GM12878 (cell line): ENCODE data around the gene SNHG17. TPM values are rescaled to one million over a fixed set of nuclear protein-coding genes. Genes with fewer than 3 reads are reported as not detected.
"Not testable (repeated sequence)": the region's sequence is repeated elsewhere in the genome, so short reads cannot be mapped to it uniquely, and the experiment has no call there.

ENCODE experiments used
- ATAC-seq: fragments of 200-7000 bp; cut with Tn5 transposase; 3 replicates; pipeline ENCODE4 v1.9.1; 2020; ENCODE audit warnings: mild to moderate bottlenecking, moderate library complexity
- BruUV-seq: library from RNA; stranded (reverse); fragments of 400-500 nt; replicated peaks from 2 replicates; lab custom pipeline; 2021; lab: Mats Ljungman, UMichigan
- CTCF ChIA-PET: fragments of 300-600 bp; sonication (Branson Sonifier 250); formaldehyde crosslinking; extraction: SDS; loops from one replicate; lab custom pipeline; 2021; ENCODE audit warnings: inconsistent platforms; lab: Yijun Ruan, JAX
- POLR2A ChIA-PET: fragments of 350-600 bp; formaldehyde crosslinking; extraction: SDS; loops from one replicate; lab custom pipeline; 2021; ENCODE audit warnings: inconsistent platforms; lab: Charles Lee
- RAD21 ChIA-PET: fragments of 300-600 bp; sonication (Branson Sonifier 250); formaldehyde crosslinking; loops from one replicate; lab custom pipeline; 2023; ENCODE audit warnings: antibody characterized with exemption; ENCODE audit not compliant: unreplicated experiment; lab: Charles Lee
- SMC1A ChIA-PET: fragments of 300-600 bp; sonication (Branson Sonifier 250); formaldehyde crosslinking; loops from one replicate; lab custom pipeline; 2023; ENCODE audit not compliant: unreplicated experiment, uncharacterized antibody; lab: Charles Lee
- DNase-seq: peaks from one replicate; pipeline ENCODE4 v3.0.0-alpha.2; 2011; ENCODE audit warnings: low read depth, low spot score
- FAIRE-seq: peaks from 3 replicates; lab custom pipeline; 2011; peaks lifted over from hg19 to GRCh38; lab: Jason Lieb, UNC
- H2AFZ ChIP-seq: 2 replicates; pipeline ENCODE4 v1.6.0; 2011; ENCODE audit warnings: low read depth, low read length, control low read depth; ENCODE audit not compliant: control insufficient read depth
- H3K27ac ChIP-seq: 2 replicates; pipeline ENCODE4 v1.5.1; 2011; ENCODE audit warnings: control low read depth; ENCODE audit not compliant: control insufficient read depth, insufficient read depth
- H3K27me3 ChIP-seq, 2 experiments: replicated peaks in 1 of 2; 2 replicates each; pipeline versions ENCODE4 v1.6.0 to v1.6.1; 2011; ENCODE audit warnings: low read length in 1 of 2; ENCODE audit not compliant: control insufficient read depth in 2 of 2, insufficient read depth in 2 of 2
- H3K36me3 ChIP-seq, 2 experiments: 2 replicates each; pipeline ENCODE4 v1.5.1; 2011; ENCODE audit warnings: low read length in 1 of 2; ENCODE audit not compliant: control insufficient read depth in 2 of 2, insufficient read depth in 2 of 2
- H3K4me1 ChIP-seq: 2 replicates; pipeline ENCODE4 v1.6.1; 2011; ENCODE audit warnings: mild to moderate bottlenecking, low read length, moderate library complexity, mixed read lengths; ENCODE audit not compliant: control insufficient read depth, insufficient read depth
- H3K4me2 ChIP-seq: 2 replicates; pipeline ENCODE4 v1.6.0; 2011; ENCODE audit warnings: control low read depth; ENCODE audit not compliant: control insufficient read depth, insufficient read depth
- H3K4me3 ChIP-seq: fragments of 200-600 bp; sonication (generic); 2 replicates; pipeline ENCODE4 v1.5.1; 2016
- H3K79me2 ChIP-seq: 2 replicates; pipeline ENCODE4 v1.6.0; 2011; ENCODE audit warnings: low read length; ENCODE audit not compliant: control insufficient read depth, insufficient read depth
- H3K9ac ChIP-seq: 2 replicates; pipeline ENCODE4 v1.8.0; 2011; ENCODE audit warnings: low read length, control low read depth, mixed read lengths; ENCODE audit not compliant: control insufficient read depth, insufficient read depth
- H3K9me3 ChIP-seq: replicated peaks from 3 replicates; pipeline ENCODE4 v1.5.1; 2011; ENCODE audit warnings: mild to moderate bottlenecking, low read length; ENCODE audit not compliant: control insufficient read depth, insufficient read depth
- H4K20me1 ChIP-seq: 2 replicates; pipeline ENCODE4 v1.6.0; 2011; ENCODE audit not compliant: control insufficient read depth, insufficient read depth
- DPF2 ChIP-seq: fragments of 450-650 bp; IDR thresholded peaks from 2 replicates; pipeline ENCODE4 v1.6.1; 2017; ENCODE audit warnings: mild to moderate bottlenecking
- NFYA ChIP-seq: IDR thresholded peaks from 2 replicates; pipeline ENCODE4 v1.6.1; 2011; ENCODE audit warnings: low read depth, mild to moderate bottlenecking, low read length, improper control_type of control experiment, borderline replicate concordance
- POLR2A ChIP-seq: IDR thresholded peaks from 2 replicates; pipeline ENCODE4 v1.6.1; 2011; ENCODE audit warnings: low read depth, mild to moderate bottlenecking, low read length
- WGBS: methylation state at CpG from one replicate; pipeline ENCODE4 v1.1.6; 2016; ENCODE audit warnings: low lambda C conversion rate; ENCODE audit not compliant: insufficient replicate concordance, insufficient coverage; ENCODE audit errors: missing lambda C conversion rate; 5-methylcytosine and 5-hydroxymethylcytosine counted together
- in situ Hi-C: fragments of 300-500 bp; cut with MboI; formaldehyde crosslinking; loops from 9 replicates; pipeline ENCODE4 v1.14.3; 2018; ENCODE audit warnings: mixed read lengths
- intact Hi-C: fragments of 100-400 bp; cut with micrococcal nuclease; formaldehyde crosslinking; loops from one replicate; pipeline ENCODE4 v1.14.2; 2022; ENCODE audit not compliant: unreplicated experiment
- polyA plus RNA-seq, 11 experiments: library from polyadenylated mRNA; depleted of rRNA in 4 of 11; unstranded in 6 of 11; stranded (reverse) in 5 of 11; fragments of >200 nt; fragmentation: Nextera tagmentation in 4 of 11; fragmentation: Illumina TruSeq in 1 of 11; extraction: Ambion mirVana in 4 of 11; extraction: Trizol in 1 of 11; gene quantifications; 1 replicate in 1 of 11; 2 replicates in 10 of 11; pipeline versions ENCODE4 v1.2.1 to v1.2.3, GENCODE V29; 2011 to 2016; ENCODE audit warnings: inconsistent platforms in 2 of 11, missing spikeins in 2 of 11, low read depth in 1 of 11
- total RNA-seq, 4 experiments: library from RNA; depleted of rRNA in 3 of 4; stranded (reverse); fragments of >200 nt in 3 of 4; fragmentation: Illumina TruSeq in 1 of 4; extraction: Trizol in 1 of 4; gene quantifications; 2 replicates each; pipeline versions ENCODE4 v1.2.1 to v1.2.3, GENCODE V29; 2013 to 2021

Gene SNHG17
- total and polyA plus RNA-seq, 10 of the 15 experiments (the other 5 are each of a cell fraction or from before 2014, with no cell fraction given) = 20.8 to 63.0 (median 33.9) TPM

DNA sequence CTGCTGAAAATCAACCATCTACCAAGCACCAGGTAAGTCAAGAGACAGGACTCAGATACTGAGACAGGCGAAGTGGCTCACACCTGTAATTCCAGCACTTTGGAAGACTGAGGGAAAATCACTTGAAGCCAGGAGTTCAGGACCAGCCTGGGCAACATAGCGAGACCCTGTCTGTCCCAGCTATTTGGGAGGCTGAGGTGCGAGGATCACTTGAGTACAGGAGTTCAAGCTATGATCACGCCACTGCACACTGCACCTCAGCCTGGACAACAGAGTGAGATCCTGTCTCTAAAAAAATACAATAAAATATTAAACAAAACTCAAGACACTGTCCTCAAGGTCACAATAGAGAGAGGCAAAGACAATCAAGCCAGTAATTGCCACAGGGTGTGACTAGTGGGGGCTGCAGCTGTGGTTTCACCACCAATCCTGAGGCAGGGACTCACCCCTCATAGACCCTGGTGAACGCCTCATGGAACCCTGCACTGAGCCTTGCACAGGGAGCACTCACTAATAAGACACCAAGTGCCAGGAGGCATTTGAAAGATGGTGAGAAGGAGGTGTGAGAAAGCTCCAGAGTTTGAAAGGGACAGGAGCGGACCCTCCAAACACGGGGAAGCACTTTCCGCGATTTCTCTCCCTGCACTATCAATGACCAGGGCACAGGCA lies 1.7 kb downstream of the SNHG17 start:
- intact Hi-C loops (no loop called here), in situ Hi-C loops (no loop called here)
- H3K27me3 ChIP-seq = no peaks in the 10 kb centered on the region
- H3K36me3 ChIP-seq = peaks cover 25 to 38% of the 10 kb centered on the region in 2 experiments
- H3K4me1 ChIP-seq = peaks cover 7% of the 10 kb centered on the region
- ATAC-seq (no peak; the same call in 2 of the 3 replicates), FAIRE-seq (no peak), DNase-seq (no peak)
- H3K9me3 ChIP-seq = no peaks in the 10 kb centered on the region
- H3K4me3 ChIP-seq = peak overlapping the region; percentile 93
- ChIA-PET CTCF (interaction anchor here (0.7 to 6.1 kb wide), 8 partner anchors 8 to 616 kb away, joined by 3 to 112 read pairs (median 6); partner anchors contain the start of gene RALGAPB), POLR2A (interaction anchor here (1.0 to 3.1 kb wide), 4 partner anchors 14 to 40 kb away, joined by 3 to 45 read pairs (median 4); partner anchors contain the start of gene RALGAPB), RAD21 (interaction anchor here (1.1 kb wide), 1 partner anchor 25 kb away, joined by 3 read pairs; no protein-coding TSS in a partner anchor), SMC1A (interaction anchor here (1.9 to 3.1 kb wide), 3 partner anchors 9 to 39 kb away, joined by 9 to 27 read pairs (median 11); partner anchors contain the start of gene RALGAPB)
- H2AFZ ChIP-seq = no peak overlapping the region
- peaks cover 26% of the 10 kb centered on the region for H4K20me1 ChIP-seq
- no TSS peak for BruUV-seq
- peaks cover 61% of the 10 kb centered on the region for H3K79me2 ChIP-seq
- TF ChIP-seq POLR2A (peak; percentile 14; the same call in 1 of the 2 replicates), NFYA (no peak), DPF2 (no peak)
- H3K9ac ChIP-seq = peak overlapping the region; percentile 96
- H3K4me2 ChIP-seq = peak overlapping the region; percentile 87
- H3K27ac ChIP-seq = peak overlapping the region; percentile 77
- WGBS = 32% methylated on average over 9 of the region's 9 CpGs

- peaks cover 26% of the 10 kb centered on the region for H4K20me1 ChIP-seq
- H3K9me3 ChIP-seq, H3K27ac ChIP-seq, BruUV-seq, in situ Hi-C loops, H3K4me1 ChIP-seq, H2AFZ ChIP-seq, RAD21 ChIA-PET, ATAC-seq, DNase-seq, FAIRE-seq, H3K27me3 ChIP-seq: not testable (repeated sequence)
- H3K36me3 ChIP-seq = peaks cover 30 to 44% of the 10 kb centered on the region in 2 experiments
- H3K9ac ChIP-seq = peak overlapping the region; percentile 96
- ChIA-PET POLR2A (interaction anchor here (3.1 kb wide), 1 partner anchor 15 kb away, joined by 45 read pairs; no protein-coding TSS in a partner anchor), SMC1A (interaction anchor here (1.3 to 3.1 kb wide), 3 partner anchors 9 to 13 kb away, joined by 3 to 27 read pairs (median 9); no protein-coding TSS in a partner anchor), CTCF (interaction anchor here (2.6 to 6.1 kb wide), 3 partner anchors 13 to 39 kb away, joined by 6 to 112 read pairs (median 32); partner anchors contain the start of gene RALGAPB)
- H3K4me2 ChIP-seq = peak overlapping the region; percentile 87
- intact Hi-C loops = loop anchor here (1.0 kb wide), 1 partner anchor 9 kb away; no protein-coding TSS in a partner anchor
- H3K4me3 ChIP-seq = peak overlapping the region; percentile 93
- 59% methylated on average over 5 of the region's 5 CpGs for WGBS
- H3K79me2 ChIP-seq = peaks cover 64% of the 10 kb centered on the region
Measured at GRCh38 chr20:38432870-38433269, 2.3 kb downstream of the SNHG17 start.
